ENCODE measurements around the gene HTR3B.

DNA sequence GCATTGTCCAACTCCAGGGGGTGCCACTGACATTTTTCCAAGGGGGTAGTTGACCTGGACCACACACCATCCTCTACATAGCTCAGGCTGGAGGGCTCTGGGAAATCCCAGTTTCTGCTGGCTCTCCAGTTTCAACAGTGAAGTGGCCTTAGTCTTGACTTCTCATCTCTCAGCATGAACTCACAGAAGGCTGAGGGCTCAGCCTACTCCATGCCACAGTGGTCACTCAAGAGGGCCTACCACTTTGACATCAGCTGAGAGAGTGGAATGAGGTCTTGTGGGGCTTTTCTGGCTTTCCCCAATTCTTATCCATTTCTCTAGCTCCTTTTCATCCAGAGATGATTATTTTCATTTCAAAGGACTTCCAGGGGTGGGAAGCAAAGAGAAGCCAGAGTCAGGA is 77.7 kb downstream of the HTR3B start:
- TF ChIP-seq, protein P1, sequence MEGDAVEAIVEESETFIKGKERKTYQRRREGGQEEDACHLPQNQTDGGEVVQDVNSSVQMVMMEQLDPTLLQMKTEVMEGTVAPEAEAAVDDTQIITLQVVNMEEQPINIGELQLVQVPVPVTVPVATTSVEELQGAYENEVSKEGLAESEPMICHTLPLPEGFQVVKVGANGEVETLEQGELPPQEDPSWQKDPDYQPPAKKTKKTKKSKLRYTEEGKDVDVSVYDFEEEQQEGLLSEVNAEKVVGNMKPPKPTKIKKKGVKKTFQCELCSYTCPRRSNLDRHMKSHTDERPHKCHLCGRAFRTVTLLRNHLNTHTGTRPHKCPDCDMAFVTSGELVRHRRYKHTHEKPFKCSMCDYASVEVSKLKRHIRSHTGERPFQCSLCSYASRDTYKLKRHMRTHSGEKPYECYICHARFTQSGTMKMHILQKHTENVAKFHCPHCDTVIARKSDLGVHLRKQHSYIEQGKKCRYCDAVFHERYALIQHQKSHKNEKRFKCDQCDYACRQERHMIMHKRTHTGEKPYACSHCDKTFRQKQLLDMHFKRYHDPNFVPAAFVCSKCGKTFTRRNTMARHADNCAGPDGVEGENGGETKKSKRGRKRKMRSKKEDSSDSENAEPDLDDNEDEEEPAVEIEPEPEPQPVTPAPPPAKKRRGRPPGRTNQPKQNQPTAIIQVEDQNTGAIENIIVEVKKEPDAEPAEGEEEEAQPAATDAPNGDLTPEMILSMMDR (IDR thresholded peaks at IDR 0.05; ENCODE audit: poor library complexity): no peak
- TF ChIP-seq EZH2 (IDR thresholded peaks at IDR 0.05; ENCODE audit: borderline replicate concordance) (no peak), EZH2phosphoT487 (IDR thresholded peaks at IDR 0.05; ENCODE audit: low read depth, severe bottlenecking, unreplicated experiment) (no peak)

Measured in hepatocyte (in vitro differentiated cells).